Activated CD4-positive, CD25-positive, alpha-beta regulatory T cell (primary cell): Measurements from ENCODE around the gene SLC25A29.

Source experiments
- DNase-seq, 4 experiments: peaks; one replicate each; lab custom pipeline; 2025; lab: John Stamatoyannopoulos, UW

SLC25A29 gene

GRCh38 chr14:100281286-100282082 lies 24.8 kb downstream of the SLC25A29 start:
- DNase-seq: no peak

GRCh38 chr14:100279563-100279962 lies 26.7 kb downstream of the SLC25A29 start:
- no peak for DNase-seq

GRCh38 chr14:100279133-100279532 lies 27.1 kb downstream of the SLC25A29 start:
- DNase-seq: no peak

GRCh38 chr14:100278702-100279101 lies 27.5 kb downstream of the SLC25A29 start:
- no peak for DNase-seq

- DNase-seq: no peak
Observed at GRCh38 chr14:100275214-100275613, 31.0 kb downstream of the SLC25A29 start.

- no peak for DNase-seq
Observed at GRCh38 chr14:100274250-100274649, 32.0 kb downstream of the SLC25A29 start.

GRCh38 chr14:100271247-100271939 lies 34.9 kb downstream of the SLC25A29 start:
- DNase-seq: no peak

GRCh38 chr14:100268591-100269207 lies 37.5 kb downstream of the SLC25A29 start:
- DNase-seq: no peak

GRCh38 chr14:100267990-100268389 lies 38.3 kb downstream of the SLC25A29 start:
- DNase-seq: no peak

- DNase-seq: no peak
Observed at GRCh38 chr14:100263141-100263540, 43.1 kb downstream of the SLC25A29 start.

- DNase-seq: no peak
Observed at GRCh38 chr14:100262545-100262944, 43.7 kb downstream of the SLC25A29 start.

- no peak for DNase-seq
Observed at GRCh38 chr14:100261621-100262020, 44.6 kb downstream of the SLC25A29 start.

- no peak for DNase-seq
Observed at GRCh38 chr14:100256339-100256895, 49.8 kb downstream of the SLC25A29 start.

- DNase-seq: no peak
Observed at GRCh38 chr14:100252684-100253083, 53.6 kb downstream of the SLC25A29 start.

- DNase-seq: no peak
Observed at GRCh38 chr14:100250732-100251465, 55.3 kb downstream of the SLC25A29 start.

GRCh38 chr14:100246809-100247428 lies 59.3 kb downstream of the SLC25A29 start:
- DNase-seq: no peak

GRCh38 chr14:100243020-100243419 lies 63.2 kb downstream of the SLC25A29 start:
- no peak for DNase-seq

- no peak for DNase-seq
Observed at GRCh38 chr14:100241279-100241678, 65.0 kb downstream of the SLC25A29 start.
